GM12892 (cell line): ENCODE results near the gene COPS8.

Experiments used
- DNase-seq: peaks from one replicate; pipeline ENCODE4 v3.0.0; 2011; ENCODE audit not compliant: insufficient read length
- FAIRE-seq: peaks from 2 replicates; lab custom pipeline; 2011; peaks lifted over from hg19 to GRCh38; lab: Jason Lieb, UNC
- POLR2A ChIP-seq: IDR thresholded peaks from 2 replicates; pipeline ENCODE4 v1.6.1; 2011; ENCODE audit warnings: low read depth, low read length, control low read depth
- POLR2AphosphoS5 ChIP-seq: IDR thresholded peaks from 2 replicates; pipeline ENCODE4 v1.6.1; 2011; ENCODE audit warnings: low read depth, low read length, control low read depth
- TAF1 ChIP-seq: IDR thresholded peaks from 2 replicates; pipeline ENCODE4 v1.6.1; 2011; ENCODE audit warnings: low read depth, mild to moderate bottlenecking, control low read depth, low read length, borderline replicate concordance

COPS8 gene

DNA sequence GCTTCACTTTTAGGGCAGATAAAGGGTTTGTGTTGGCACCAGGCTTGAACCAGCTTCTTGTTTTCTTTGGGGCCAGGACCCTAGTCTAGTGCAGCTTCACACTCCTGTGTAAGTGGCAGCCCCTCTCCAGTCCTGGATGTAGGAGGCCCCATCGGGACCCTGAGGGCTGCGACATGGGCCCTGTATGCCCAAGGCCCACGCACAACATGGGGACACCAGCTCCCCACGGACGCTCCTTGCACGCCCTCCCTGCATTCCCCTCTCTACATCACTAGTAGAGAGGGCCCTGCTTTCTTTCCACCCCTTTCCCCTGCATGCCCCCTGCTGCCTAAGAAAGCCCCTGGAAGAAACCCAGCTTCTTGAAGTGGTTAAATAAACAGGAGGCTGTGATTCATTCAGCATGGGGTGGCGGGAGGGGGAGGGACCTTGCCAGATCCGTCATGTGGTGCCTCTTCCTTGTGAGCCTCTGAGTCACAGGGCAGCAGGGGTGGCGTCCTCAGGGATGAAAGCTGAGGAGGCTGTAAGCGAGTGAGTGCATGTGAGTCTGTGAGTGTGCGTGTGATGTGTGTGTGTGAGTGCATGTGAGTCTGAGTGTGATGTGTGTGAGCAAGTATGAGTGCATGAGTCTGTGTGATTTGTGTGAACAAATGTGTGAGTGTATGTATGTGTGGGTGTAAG is 42.5 kb downstream of the COPS8 start:
- no peak for TF ChIP-seq POLR2AphosphoS5
- DNase-seq: no peak
- FAIRE-seq: no peak

DNA sequence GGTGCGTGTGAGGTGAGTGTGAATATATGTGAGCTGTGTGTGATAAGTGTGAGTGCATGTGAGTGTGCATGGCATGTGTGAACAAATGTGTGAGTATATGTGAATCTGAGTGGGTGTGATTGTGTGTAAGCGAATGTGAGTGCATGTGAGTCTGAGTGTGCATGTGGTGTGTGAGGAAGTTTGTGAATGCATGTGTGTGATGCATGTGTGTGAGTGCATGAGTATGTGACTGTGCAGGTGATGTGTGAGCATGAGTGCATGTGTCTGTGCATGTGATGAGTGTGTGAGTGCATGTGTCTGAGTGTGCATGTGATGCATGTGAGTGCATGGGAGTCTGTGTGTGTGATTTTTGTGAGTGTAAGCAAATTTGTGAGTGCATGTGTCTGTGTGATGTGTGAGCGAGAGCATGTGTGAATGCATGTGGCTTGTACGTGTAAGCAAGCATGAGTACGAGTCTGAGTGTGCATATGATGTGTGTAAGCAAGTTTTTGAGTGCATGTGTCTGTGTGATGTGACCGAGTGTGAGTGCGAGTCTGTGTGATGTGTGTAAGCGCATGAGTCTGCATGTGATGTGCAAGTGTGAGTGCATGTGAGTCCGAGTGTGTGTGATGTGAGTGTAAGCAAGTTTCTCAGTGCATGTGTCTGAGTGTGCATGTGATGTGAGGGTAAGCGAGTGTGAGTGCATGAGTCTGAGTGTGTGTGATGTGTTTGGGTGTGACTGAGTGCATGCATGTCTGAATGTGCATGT is 43.3 kb downstream of the COPS8 start:
- TF ChIP-seq POLR2AphosphoS5 (no peak), POLR2A (no peak), TAF1 (no peak)
- DNase-seq (no peak), FAIRE-seq (peak; percentile 38)

DNA sequence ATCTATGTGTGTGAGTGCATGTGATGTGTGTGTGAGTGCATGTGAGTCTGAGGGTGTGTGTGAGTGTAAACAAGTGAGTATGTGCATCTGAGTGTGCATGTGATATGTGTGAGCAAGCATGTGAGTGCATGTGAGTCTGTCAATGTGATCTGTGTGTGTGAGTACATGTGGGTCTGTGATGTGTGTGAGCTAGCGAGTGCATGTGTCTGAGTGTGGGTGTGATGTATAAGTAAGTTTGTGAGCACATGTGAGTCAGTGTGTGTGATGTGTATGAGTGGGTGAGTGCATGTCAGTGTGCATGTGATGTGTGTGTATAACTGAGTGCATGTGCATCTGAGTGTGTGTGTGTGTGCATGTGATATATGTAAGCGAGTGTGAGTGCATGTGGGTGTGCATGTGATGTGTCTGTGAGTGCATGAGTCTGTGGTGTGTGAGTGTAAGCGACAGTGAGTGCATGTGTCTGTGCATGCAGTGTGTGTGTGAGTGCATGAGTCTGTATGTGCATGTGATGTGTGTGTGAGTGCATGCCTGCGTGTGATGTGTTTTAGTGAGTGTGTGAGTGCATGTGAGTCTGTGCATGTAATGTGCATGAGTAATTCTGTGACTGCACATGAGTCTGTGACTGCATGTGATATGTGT is 44.1 kb downstream of the COPS8 start:
- TF ChIP-seq POLR2AphosphoS5 (no peak), TAF1 (no peak), POLR2A (no peak)
- DNase-seq (no peak), FAIRE-seq (no peak)

DNA sequence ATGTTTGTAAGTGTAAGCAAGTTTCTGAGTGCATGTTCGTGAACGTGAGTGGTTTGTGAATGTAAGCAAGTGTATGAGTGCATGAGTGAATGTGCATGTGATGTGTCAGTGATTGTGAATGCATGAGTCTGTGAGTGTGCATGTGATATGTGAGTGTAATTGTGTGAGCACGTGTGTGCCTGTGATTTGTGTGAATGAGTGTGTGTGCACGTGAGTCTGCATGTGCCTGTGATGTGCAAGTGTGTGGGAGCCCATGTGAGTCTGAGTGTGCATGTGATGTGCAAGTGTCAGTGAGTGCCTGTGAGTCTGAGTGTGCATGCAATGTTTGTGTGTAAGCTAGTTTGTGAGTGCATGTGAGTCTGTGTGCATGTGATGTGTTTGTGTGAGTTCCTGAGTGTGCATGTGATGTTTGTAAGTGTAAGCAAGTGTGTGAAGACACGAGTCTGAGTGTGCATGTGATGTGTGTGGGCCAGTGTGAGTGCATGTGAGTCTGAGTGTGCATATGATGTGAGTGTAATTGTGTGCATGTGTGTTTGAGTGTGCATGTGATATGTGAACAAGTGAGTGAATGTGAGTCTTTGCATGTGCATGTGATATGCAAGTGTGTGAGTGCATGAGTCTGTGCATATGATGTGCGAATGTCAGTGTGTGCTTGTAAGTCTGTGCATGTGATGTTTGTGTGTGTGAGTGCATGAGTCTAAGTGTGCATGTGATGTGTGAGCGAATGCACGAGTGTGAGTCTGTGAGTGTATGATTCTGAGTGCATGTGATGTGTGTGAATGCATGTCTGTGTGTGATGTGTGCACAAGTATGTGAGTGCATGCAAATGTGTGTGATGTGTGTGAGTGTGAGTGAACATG is 45.1 kb downstream of the COPS8 start:
- DNase-seq (no peak), FAIRE-seq (peak; percentile 79)
- TF ChIP-seq POLR2A: no peak
- no peak for TF ChIP-seq POLR2AphosphoS5
- no peak for TF ChIP-seq TAF1

DNA sequence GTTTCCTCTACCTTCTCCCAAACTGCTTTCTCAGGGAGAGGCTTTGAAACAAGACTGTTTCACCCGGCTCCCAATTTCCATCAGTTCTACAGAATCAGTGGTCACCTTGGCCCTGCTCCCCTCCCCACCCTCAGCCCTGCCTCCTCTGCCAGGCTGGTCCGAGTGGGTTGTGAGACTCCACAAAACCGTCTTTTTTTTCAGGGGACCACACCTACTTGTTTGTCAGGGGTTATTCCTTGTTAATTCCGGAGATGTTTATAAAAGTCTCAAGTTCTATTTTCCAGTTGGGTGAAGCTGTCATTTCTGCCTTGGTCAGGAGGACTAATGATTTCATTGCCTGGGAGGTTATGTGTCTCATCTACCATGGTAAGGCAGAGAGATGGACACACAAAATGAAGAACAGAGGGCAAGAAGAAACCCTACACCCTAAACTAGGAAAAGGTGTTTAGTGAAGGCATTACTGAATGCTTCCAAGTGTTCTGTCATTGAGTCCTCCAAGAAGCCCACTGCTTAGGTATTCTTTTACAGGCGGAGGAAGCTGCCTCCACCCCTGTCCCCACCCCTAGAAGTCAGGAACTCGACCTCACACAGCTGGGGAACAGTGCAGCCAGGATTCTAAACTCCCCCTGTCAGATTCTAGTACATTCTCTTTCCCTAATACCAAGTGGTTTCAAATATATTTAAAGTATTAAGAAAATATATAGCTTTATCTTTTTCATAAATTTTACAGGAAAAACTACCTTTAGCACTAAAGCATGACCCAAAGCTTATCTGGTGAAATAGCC is 46.3 kb downstream of the COPS8 start:
- TF ChIP-seq POLR2A: no peak
- TF ChIP-seq TAF1: no peak
- no peak for TF ChIP-seq POLR2AphosphoS5
- no peak for FAIRE-seq
- no peak for DNase-seq

DNA sequence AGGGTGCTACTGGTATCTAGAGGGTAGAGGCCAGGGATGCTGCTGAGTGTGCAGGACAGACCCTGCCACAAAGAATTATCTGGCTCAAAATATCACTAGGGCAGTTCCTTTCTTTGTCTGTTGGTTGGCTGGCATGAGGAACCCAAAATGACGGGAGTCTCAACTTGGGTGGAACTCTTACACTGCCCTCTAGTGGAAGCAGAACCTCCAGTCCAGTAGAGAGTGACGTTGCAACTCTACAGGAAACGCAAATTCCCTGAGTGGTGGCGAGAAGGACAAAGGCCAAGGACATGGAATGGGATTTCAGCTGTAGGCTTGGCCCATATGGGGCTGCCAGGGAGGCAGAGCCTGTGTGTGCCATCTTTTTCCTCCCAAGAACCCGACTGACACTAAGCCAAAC is 47.1 kb downstream of the COPS8 start:
- TF ChIP-seq POLR2A: no peak
- no peak for TF ChIP-seq POLR2AphosphoS5
- no peak for TF ChIP-seq TAF1
- FAIRE-seq (no peak), DNase-seq (no peak)

DNA sequence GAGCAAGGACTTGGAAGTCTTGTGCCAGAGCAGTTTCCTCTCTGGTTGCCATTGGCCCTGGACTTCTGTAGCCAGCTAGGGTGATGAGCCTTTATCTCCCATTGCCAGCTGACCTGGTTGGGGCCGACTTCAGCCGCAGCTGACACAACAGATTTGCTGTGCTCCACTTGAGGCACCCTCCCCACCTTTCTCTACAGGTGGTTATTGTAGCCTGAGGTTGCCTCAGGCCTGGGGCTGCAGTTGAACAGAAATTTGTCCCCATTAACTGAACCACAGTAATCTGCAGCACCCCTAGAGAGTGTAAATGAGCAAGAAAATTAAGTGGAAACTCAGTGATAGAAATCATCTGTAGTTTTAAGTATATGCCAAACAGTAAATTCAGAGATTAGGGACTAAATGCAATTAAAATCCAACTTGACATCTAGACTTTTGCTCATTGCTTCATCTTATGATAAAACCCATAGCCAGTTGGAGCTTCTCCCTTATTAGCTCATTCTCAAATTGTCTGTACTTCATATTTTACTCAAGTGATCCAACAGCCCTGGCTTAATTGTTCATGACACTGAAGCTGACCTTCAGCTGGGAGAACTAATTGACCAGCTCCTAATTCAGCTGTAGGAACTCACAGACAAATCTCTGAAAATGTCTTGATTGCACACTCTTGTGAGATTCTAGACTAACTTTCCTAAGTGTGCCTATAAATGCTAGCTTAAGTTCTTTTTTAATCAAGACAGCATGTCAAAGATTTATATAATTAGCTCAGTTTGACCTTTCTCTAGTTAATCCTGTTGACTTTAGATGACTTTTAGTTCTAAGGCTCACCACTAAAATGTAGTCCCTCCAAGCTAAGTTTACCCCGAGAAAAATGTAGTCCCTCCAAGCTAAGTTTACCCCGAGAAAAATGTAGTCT is 48.9 kb downstream of the COPS8 start:
- no peak for DNase-seq
- no peak for TF ChIP-seq POLR2AphosphoS5
- TF ChIP-seq TAF1: no peak
- no peak for TF ChIP-seq POLR2A
- FAIRE-seq: no peak

DNA sequence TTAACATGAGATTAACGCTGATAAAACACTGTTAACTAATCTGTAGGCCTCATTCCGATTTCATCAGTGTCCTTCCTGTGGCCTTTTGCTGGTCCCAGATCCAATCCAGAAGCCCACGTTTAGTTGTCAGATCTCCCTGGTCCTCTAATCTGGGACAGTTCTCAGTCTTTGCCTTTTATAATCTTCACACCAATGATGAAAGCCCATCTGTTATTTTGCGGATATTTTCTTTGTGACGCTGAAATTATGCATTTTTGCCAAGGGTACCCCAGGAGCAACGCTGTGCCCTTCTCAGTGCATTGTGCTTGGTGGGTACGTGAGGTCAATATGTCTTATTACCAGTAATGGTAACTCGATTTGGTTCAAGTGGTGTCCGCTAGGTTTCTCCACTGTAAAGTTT is 51.1 kb downstream of the COPS8 start:
- DNase-seq: no peak
- no peak for FAIRE-seq
- no peak for TF ChIP-seq POLR2A
- TF ChIP-seq POLR2AphosphoS5: no peak
- TF ChIP-seq TAF1: no peak

DNA sequence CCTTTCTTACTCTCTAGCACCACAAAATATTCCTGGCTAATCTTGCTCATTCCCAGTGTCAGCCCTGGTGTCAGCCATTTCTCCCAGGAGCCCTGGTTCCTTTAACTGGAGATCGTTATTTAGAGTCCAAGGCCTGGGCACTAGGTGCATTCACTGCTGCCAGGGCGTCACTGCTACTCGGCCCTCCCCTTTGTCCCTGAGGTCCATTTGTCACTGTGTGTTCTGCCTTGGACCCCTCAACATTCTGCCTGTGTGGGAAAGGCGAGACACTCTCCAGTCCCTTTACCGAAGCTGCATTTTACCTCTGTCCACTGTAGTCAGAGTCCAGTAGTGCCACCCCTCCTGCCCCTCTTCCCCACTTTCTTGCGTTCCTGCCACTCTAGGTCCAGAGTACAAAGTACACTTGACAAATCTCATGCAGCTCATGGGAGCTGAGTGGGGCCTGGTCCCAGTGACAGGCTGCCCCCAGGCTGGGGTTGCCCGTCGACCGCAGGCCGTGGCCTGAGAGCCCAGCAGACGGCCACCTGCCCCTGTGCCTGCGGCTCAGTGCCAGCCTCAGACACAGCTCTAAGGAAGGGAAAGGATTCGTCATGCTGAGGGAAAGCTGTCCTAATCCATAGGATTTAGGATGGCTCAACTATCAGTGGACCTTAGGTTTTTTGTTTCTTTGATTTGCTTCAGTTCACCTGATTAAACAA is 52.1 kb downstream of the COPS8 start:
- FAIRE-seq: no peak
- no peak for DNase-seq
- TF ChIP-seq POLR2AphosphoS5 (no peak), POLR2A (no peak), TAF1 (no peak)

DNA sequence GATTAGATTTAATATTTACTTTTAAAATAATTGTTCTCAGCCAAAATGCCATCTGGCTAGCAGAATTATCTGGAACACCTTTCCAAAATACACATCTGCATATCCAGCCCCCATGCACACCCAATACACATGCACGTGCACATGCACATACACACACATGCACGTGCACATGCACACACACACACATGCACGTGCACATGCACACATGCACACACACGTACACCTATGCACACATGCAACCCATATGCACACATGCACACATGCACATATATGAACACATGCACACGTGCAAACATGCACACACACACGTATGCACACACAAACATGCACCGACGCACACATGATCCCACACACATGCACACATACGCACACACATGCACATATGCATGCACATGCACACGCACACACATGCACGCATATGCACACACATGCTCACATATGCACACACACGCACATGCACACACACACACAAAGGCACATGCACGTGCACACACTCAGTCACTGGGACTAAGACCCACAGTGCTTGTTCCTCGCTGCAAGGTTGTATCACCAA is 53.5 kb downstream of the COPS8 start:
- DNase-seq (no peak), FAIRE-seq (no peak)
- TF ChIP-seq POLR2A (no peak), POLR2AphosphoS5 (no peak), TAF1 (no peak)
